Measurements from ENCODE around the gene HHATL.

HHATL gene

DNA sequence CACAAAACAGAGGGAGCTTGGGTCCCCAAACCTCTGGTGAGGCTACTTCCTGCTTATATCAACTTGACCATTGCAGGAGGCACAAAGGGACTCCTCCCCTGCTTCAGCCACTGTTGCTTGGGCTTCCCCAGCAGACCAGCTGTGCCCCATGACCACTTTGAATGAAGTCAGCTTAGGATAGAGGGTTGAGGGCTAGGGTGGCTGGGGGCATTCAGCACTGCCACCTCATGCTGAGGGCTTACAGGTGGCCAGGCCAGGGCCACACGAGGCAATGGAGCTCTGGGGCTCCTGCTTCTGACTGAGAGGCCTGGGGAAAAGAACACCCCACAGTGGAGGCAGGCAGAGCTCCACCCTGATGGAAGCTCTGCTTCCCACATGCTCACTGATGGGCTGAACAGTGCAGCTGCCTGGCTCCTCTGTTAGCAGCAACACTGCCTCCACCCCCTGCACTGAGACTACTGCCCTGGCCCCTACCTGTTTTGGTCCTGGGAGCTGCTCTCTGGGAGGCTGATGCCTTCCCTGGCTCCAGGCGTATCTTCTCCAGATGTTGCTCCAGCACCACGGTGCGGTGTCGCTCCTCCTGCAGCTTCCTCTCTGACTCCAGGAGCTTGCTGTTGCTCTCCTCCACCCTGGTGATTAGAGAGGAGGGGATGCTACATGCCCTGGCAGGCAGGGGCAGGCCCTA is 10.2 kb upstream of the HHATL start:
- DNase-seq (ENCODE audit: low read depth, low spot score): no peak

DNA sequence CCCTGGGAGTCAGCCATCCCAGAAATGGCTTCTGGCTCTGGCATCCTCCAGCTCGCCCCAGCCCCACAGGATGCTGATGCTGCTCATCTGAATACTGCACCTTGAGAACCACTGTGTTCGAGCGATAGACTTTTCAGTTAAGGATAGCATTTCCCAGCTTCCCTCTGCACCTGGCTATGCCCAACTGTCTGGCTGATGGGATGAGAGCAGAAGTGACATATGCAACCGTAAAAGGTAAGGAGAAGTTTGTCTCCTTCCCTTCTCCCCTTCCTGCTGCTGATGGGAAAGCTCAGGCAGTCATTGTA is 9.7 kb upstream of the HHATL start:
- no peak for DNase-seq (ENCODE audit: low read depth, low spot score)

DNA sequence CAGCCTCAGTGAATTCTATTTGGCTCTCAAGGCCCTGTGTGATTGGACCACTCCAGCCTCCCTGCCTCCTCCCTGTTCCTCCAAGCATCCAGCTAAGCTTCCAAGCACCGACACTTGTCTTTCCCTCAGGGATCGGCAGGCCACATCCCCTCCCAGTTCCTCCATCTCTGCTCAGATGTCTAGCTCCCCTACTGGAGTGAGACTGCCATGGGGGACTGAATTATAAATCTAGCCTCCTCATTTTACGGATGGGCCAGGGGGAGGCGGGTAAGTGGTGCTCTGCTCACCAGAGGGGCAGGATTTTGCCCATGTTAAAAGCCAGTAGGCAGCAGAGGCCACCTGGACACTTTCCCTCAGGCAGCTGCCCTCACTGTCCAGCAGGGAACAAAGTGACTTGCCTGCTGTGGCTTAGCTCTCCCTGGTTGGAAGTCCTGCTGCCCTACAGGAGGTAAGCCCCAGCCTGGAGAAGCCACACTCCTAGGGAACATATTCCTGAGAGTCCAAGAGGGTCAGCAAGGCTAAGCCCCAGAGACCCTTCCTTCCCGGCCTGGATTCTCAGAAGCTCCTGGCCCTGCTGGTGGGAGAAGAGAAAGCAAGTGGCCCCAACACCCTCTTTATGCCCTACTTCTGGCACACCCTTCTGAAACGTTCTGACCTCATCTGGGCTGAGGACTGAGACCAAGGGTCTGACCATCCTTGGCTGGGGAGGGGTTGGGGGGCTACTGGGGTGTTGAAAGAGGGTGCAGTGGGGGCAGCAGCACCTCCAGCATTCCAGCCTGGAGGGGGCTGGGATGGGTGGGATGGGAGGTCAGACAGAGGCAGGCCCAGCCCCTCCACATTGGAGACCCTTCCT is 9.1 kb upstream of the HHATL start:
- DNase-seq (ENCODE audit: low read depth, low spot score): no peak

DNA sequence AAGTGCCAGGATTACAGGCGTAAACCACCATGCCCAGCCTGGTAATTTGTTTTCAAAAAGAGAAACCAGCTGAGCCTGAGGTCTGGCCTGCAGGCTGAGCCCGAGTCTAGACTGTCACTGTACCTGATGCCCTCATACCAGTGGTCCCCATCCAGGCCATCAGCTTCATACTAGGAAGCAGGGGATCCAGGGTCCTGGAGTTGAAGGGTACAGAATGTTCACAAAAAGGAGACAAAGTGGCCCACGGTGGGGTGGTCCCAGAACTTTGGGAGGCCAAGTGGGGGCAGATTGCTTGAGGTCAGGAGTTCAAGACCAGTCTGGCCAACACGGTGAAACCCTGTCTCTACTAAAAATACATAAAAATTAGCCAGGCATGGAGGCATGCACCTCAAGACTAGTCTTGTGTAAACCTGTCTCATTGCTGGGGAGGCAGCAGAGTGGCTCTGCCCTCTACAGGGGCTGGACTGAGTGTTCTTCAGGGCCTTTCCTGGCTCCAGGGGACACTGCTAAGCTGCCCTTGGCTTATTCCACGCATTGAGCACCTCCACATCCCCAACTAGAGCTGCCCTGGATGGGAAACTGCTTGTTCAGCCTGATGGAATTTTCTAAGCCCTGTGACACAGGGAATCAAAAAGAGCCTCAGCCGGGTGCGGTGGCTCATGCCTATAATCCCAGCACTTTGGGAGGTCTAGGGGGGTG is 7.9 kb upstream of the HHATL start:
- no peak for DNase-seq (ENCODE audit: low read depth, low spot score)

DNA sequence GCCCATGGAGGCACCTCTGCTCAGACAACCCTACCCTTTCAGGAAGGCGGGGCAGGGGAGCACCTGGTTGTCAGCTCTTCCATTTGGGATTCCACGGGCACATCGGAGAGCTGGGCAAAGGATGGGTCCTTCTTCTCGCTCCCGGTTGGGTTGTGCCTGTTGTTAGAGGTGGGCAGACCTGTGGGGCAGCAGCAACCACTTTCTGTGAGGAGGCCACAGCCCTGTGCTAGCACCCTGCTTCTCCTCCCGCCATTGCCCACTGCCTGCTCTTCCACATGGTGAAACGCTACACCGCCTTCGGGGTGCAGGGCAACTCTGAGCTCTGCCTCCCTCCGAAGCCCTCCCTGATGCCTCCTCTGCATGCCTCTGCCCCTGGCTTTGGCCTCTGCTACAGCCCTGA is 7.0 kb upstream of the HHATL start:
- DNase-seq (ENCODE audit: low read depth, low spot score): no peak

DNA sequence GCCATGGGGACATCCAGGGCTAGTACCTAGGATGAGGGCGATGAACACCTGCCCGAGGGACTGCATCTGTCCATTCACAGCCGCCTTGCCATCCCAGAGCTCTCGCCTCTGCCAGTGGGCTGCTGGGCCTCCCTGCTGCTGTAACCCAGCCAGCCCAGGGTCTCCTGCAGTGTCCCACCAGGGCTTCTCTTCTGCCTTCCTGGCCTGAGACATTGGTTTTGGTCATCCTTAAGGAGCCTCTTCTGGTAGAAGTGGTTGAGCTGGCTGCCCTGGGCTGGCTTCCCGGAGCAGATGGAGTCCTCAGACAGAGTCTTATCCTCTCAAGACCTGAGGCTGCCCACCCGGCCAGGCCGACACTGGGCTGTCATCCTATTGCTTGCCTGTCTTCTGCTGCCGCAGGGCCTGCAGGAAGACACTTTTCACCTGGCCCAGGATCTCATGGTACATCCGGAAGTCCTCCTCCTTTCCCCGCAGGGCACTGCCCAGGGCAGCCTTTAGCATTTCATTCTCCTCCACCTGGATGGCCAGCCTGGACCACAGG is 6.1 kb upstream of the HHATL start:
- DNase-seq (ENCODE audit: low read depth, low spot score): no peak

DNA sequence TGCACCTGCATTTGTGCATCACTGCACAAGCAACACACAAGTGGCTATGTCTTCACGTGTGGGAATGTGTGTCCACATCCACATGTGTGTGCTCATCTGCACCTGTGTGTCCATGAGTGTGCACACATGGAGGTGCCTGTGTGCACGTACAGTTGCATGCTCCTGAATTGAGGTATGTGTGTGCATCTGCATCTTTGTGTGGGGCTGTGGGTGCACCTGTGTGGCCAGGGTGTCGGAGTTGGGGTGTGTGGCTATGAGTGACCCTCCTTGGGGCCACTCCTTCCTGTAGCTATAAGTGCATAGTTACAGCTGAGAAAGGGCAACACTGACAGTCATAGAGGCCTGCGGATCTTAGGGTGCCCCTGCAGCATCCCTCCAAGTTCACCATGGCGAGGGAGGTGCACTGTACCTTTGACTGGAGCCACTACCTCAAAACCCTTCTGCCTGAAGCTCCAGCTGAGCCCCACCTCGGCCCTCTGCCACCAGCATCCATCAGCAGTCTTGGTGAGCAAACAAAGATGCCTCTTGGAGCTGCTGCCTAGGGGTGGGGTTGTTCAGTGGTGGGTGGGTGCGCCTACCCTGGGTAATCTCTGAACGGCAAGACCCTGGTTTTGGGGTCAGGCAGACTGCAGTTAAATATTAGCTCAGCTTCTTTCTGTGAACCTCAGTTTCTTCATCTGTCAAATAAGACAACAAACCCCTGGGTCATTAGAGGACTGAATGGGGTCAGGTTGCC is 5.2 kb upstream of the HHATL start:
- no peak for DNase-seq (ENCODE audit: low read depth, low spot score)

DNA sequence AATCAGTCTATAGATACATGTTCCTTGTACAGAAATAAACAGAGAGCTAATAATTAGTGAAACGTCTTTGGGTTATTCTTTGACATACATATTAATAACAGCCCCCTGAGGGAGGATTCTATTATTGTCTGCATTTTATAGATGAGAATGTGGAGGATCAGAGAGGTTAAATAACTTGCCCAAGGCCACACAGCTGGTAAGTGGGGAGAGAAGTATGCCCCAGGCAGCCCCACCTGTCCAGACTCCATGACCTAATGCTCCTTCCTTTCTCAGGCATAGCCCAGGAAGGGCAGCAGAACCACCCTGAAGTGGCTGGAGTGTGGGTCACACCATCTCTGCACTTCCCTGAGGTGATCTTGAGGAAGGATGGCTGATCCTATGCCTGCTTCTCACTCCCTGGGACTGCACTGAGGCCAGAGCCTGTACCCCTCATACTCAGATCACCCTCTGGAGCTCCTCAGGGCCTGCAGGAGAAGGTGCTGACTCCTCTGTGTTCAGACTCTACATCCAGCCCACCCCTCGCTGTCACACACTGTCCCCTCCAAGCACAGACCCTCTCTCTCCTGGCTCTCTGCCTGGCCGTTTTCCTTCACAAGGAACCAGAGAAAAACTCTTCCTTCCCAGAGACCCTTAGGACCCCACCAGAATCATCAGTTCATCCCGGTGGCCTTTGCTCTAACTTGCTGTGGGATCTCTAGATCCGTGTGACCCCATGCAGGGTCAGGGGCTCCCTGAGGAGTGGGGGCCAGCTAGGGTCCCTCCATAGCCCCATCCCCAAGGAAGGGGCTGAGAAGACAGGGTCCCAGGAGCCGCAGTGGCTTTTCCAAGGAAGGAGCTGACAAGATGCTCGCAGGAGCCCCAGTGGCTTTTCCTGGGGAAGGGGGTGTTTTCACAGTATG is 4.4 kb upstream of the HHATL start:
- DNase-seq (ENCODE audit: low read depth, low spot score): no peak

DNA sequence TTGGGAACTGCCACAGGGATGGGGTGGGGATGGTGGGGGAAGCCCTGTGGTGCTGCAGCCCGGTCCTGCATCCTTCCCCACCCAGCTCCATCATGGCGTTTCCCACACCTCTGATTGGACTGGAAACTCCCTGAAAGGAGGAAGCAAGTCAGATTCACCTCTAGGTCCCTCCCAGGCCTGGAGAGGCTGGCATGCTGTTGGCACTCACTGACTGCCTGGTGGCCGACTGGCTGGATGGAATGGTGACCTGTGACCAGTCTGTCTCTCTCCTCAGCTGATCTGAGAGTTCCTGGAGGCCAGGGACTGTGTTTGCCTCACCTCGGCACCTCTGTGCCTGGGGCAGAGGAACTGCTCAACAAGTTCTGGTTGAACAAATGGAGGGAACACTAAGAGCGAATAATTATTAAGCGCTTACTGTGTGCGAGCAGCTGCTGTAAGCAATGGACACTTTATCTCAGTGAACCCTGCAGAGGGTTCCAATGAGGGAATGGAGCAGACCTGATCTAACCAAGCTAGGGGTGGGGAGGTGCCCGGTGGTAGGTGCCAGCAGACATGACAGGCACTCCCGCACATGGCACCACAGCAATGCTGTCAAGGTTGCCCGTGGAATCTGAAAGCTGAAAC is 3.5 kb upstream of the HHATL start:
- no peak for DNase-seq (ENCODE audit: low read depth, low spot score)

DNA sequence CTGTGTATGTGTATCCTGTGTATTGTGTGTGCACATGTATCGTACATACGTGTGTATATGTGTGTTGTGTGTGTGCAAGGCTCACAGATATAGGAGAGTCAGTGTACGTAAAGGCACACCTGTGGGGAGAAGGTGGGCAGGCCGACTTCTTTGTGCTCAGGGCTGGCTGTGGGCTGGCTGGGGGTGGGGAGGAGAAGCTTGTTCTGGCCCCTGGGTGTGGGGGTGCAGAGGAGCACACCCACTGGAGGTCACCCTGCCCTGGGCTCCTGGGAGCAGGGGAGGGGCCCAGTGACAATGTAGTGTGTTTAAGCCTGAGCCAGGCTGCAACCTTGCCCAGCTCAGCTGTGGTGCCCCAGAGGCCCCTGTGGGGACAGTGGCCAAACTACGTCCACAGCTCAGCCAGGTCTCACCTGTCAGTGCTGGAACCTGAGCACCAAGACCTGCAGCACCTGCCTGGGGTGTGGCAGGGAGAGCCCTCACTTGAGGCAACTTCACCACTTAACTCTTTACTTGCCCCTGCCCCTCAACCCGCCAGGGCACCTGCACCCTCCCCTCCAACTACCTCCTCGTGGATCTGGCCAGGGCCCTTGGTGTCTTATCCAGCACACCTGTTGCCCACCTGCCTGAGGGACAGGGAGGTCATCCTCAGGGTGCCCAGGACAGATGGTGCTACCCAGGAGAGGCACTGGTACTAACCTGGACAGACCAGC is 2.6 kb upstream of the HHATL start:
- DNase-seq (ENCODE audit: low read depth, low spot score): no peak

DNA sequence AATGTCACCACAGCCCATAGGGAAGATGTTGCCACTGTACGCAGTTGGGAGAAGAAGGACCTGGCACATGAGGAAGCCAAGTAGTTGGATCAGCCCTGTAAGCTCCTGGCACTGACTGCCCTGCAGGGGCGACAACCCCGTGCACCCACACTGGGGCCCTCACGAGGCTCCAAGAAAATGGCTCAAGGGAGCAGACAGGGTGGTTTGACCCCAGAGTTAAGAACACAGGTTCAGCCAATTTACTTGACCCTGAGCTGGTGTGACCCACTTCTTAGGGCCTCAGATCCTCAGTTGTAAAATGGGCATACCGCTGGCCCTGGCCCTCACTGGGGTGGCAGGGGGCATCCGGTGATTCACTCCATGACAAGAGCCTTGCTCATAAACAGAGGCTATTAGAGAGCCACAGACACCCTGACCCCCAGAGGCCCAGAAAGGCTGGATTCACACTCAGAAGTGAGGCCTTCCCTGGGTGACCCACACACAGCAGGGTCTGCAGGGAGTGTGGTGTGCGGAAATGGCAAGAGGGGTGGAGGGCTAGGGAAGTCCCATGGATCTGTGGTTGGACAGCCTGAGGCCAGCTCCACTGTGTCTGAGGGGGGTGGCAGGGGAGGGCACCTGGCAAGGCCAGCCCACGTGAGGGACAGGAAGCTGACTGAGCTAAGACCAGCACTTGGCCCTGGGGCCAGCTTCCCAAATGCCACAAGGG is 1.7 kb upstream of the HHATL start:
- DNase-seq (ENCODE audit: low read depth, low spot score): no peak

DNA sequence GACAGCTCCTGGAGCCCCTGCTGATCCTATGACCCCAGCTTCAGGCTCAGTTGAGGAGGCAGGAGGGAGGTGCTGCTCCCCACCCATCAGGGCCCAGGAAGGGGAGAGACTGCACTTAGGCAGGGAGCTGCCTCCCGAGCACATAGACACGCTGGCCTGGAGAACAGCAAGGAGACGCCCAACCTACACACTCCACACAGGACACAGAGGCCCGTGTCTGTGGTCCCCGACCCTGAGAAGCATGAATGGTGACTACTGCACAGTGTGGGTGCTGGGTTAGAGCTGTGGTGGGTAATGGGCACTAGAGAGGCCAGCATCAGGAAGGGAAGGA is 1.1 kb upstream of the HHATL start:
- DNase-seq (ENCODE audit: low read depth, low spot score): no peak

DNA sequence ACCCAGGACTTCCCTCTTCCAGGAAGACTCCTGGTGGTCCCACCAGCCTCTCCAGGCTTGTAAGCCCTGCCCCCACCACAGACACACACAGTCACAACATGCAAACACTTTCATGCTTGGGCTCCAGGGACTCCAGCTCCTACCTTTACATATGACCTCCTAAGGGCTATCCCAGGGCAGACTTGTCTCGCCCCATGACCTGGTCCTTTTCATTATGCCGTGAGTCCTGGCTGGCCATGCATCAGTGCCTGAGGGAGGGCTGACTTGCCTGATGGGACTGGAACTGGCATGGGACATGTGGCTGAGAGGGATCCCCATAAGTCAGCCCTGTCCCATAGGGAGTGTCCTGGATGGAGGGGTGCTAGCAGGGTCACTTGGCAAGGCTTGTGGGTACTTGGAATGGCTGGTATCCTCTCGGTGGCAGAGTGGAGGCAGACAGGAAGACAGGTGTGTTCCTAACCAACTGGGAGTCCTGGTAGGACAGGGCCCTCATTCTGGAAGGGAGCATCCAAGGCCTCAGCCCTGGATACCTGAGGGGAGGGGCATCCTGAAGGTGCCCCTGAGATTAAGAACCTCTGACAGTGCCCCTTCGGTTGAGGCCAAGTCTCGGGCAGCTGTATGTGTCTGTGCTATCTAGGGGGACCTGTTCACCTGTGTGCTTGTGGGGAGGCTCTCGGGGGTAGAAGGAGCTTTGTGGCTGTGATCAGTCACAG is 540 bp upstream of the HHATL start:
- DNase-seq (ENCODE audit: low read depth, low spot score): no peak

DNA sequence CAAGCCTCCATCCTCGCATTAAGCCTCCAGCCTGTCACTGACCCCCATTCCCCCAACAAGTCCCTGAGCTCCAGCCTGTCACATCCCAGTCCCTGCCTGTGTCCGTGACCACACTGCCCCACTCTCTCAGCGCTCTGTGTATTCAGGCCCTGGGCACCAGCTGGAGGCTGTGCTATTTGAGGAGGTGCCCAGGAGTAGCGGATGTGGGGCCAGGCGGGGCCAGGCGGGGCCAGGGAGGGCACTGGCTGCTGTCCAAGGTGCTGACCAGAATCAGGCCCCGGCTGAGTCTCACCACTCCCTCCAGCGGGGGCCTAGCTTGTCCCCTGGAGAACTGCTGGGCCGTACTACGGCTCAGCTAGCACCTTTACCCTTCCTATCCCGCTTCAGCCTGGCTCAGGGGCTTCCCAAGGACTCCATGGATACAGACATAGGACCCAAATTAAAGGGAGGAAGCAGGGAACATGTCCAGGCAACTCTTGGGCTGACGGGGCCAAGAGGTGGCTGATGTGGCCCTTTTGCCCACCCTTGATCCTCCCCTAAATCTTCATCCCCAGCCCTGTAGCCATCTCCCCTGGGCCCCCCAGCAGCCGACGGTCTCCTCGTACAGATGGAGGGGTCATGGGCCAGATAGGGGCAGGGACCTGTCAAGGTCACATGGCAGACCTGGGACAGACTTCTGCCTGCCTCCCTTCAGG is 1.1 kb downstream of the HHATL start:
- no peak for DNase-seq (ENCODE audit: low read depth, low spot score)

DNA sequence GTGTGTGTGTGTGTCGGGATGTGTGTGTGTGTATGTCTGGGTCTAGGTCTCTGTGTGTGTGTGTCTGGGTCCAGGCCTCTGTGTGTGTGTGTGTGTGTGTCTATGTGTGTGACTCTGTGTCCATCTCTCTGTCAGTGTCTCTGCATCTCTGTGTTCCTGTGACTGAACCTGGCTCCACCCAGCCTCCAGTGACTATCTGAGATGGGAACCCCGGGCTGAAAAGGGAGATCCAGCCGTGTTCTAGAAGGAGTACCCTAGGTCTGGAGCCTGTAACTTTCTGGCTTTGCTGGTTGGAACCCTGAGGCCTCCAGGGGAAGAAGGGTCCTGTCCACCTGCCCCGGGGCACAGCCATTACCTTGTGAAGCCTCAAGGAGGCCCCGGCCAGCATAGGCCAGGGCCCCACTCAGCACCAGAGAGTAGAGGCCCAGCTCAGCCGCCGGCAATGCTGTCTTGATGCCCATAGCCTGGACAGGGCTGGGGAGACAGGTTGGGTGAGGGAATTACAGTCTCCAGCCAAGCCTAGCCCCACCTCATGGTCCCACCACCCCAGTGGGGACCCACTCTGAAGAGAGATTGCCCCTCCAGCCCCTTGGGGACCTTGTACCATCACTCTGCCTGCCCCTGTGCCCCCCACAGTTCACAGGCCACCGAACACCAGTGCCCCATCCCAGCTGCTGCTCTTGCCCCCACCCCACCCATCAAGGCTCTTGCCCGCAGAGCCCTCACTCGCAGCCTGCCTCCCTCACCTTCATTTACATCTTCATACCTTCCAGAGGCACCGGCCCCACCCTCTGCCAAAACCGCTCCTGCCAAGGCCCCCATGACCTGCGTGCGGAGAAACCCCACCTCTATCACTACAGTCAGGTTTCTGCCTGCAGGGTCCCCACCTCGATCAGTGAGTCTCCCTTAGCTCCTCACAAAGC is 2.0 kb downstream of the HHATL start:
- no peak for DNase-seq (ENCODE audit: low read depth, low spot score)

DNA sequence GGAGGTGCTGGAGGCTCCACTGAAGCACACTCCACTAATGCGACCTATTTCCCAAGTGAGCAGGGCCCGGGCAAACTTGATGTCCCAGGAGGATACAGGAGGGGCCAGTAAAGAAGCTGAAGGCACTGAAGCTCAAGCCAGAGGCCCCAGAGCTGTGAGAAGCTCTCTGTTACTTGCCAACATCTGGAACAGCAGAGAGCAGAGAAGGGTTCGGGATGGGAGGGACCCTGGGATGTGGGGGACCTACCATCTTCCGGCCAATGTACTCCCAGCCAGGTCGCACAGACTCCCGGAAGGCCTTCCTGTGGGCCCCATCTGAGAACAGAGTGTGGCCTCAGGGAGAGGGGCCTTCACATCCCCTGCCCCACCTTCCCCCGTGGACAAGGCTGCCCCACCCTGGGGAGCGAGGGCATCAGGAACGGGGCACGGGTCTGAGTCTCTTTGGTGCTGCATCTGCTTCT is 3.1 kb downstream of the HHATL start:
- DNase-seq (ENCODE audit: low read depth, low spot score): no peak

DNA sequence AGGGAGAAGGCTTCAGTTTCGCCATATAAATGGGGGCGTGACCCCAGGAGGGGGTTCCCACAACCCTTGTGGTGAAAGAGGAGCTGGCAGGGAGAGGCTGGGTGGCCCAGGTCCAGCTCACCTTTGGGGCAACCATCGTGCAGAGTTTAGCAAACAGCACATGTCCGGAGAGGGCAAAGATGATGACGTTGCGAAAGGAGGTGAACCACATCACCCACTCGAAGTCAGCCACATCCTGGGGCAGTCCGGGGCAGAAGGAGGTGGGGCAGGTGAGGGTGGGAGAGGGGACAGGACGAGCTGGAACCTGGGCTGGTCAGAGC is 3.7 kb downstream of the HHATL start:
- no peak for DNase-seq (ENCODE audit: low read depth, low spot score)
